Esophagus muscularis mucosa (tissue), 4 donors: ENCODE data around the gene ZNF182.
"Not testable (repeated sequence)": the region's sequence is repeated elsewhere in the genome, so short reads cannot be mapped to it uniquely, and the experiment has no call there.

Experiments used
- CTCF ChIP-seq, 3 experiments: fragments of 200-600 bp in 2 of 3; fragments of 450-650 bp in 1 of 3; sonication (generic) in 2 of 3; IDR thresholded peaks; one replicate each; pipeline ENCODE4 v1.5.1; 2017 to 2019; ENCODE audit warnings: antibody characterized with exemption in 3 of 3, mild to moderate bottlenecking in 2 of 3, moderate library complexity in 1 of 3
- EP300 ChIP-seq: sonication (generic); formaldehyde crosslinking; IDR thresholded peaks from one replicate; pipeline ENCODE4 v1.6.1; 2017; ENCODE audit warnings: antibody characterized with exemption
- POLR2A ChIP-seq: fragments of 450-650 bp; IDR thresholded peaks from one replicate; pipeline ENCODE4 v1.6.1; 2017; ENCODE audit warnings: antibody characterized with exemption, moderate library complexity, mild to moderate bottlenecking, low read depth
- POLR2AphosphoS5 ChIP-seq, 2 donors: sonication (generic); formaldehyde crosslinking; IDR thresholded peaks; one replicate each; pipeline ENCODE4 v1.6.1; 2017; ENCODE audit warnings: antibody characterized with exemption in 2 of 2

DNA sequence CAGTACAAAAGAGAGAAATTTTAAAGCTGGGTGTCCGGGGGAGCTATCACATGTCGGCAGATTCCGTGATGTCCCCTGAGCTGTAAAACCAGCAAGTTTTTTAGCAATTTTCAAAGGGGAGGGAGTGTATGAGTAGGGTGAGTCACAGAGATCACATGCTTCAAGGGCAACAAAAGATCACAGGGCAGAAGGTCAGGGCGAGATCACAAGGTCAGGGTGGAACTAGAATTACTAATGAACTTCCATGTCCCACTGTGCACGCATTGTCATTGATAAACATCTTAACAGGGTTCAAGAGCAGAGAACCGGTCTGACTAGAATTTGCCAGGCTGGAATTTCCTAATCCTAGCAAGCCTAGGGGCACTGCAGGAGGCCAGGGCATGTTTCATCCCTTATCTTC lies 42.0 kb downstream of the ZNF182 start:
- not testable (repeated sequence) for TF ChIP-seq CTCF (IDR thresholded peaks at IDR 0.05); EP300; POLR2AphosphoS5 (IDR thresholded peaks at IDR 0.05); POLR2A
